Type B pancreatic cell (in vitro differentiated cells): ENCODE results near the gene TGIF1. TPM values are rescaled to one million over a fixed set of nuclear protein-coding genes. Genes with fewer than 3 reads are reported as not detected.

Source experiments
- DNase-seq: peaks from one replicate; pipeline ENCODE4 v3.0.0; 2021; ENCODE audit warnings: mixed read lengths; ENCODE audit not compliant: unreplicated experiment; ENCODE audit errors: extremely low spot score
- H3K27ac Mint-ChIP-seq: 2 replicates; pipeline ENCODE4 v1.8.0; 2021; ENCODE audit warnings: mild to moderate bottlenecking, mixed read lengths
- H3K27me3 Mint-ChIP-seq: 2 replicates; pipeline ENCODE4 v1.8.0; 2021; ENCODE audit warnings: mixed read lengths
- H3K36me3 Mint-ChIP-seq: 2 replicates; pipeline ENCODE4 v1.8.0; 2021; ENCODE audit warnings: mixed read lengths
- H3K4me1 Mint-ChIP-seq: one replicate; pipeline ENCODE4 v1.8.0; 2021; ENCODE audit warnings: mixed read lengths; ENCODE audit not compliant: unreplicated experiment
- H3K4me3 Mint-ChIP-seq: 2 replicates; pipeline ENCODE4 v1.8.0; 2021; ENCODE audit warnings: mild to moderate bottlenecking, mixed read lengths
- H3K9me3 Mint-ChIP-seq: 2 replicates; pipeline ENCODE4 v1.8.0; 2021; ENCODE audit warnings: mixed read lengths
- CTCF ChIP-seq: fragments of 200-600 bp; sonication (generic); conservative IDR thresholded peaks from 2 replicates; pipeline ENCODE4 v1.5.0; 2021; ENCODE audit warnings: antibody characterized with exemption, mild to moderate bottlenecking
- total RNA-seq: library from RNA; stranded (reverse); gene quantifications from 2 replicates; pipeline ENCODE4 v1.2.1, GENCODE V29; 2021; ENCODE audit warnings: low replicate concordance

The TGIF1 gene
- total RNA-seq, 1 donor from 2014 or later, result 80.7 TPM

- no peak for TF ChIP-seq CTCF
- no peak overlapping the region for H3K27ac Mint-ChIP-seq
- no peaks in the 10 kb centered on the region for H3K4me1 Mint-ChIP-seq
- no peak overlapping the region for H3K4me3 Mint-ChIP-seq
- no peak for DNase-seq
- no peaks in the 10 kb centered on the region for H3K36me3 Mint-ChIP-seq
- no peaks in the 10 kb centered on the region for H3K9me3 Mint-ChIP-seq
- no peaks in the 10 kb centered on the region for H3K27me3 Mint-ChIP-seq
Measured at GRCh38 chr18:3425446-3425845, 24.5 kb upstream of the TGIF1 start.

- no peak for DNase-seq
- no peak for TF ChIP-seq CTCF
- Mint-ChIP-seq H3K27ac (no peak overlapping the region), H3K4me1 (no peaks in the 10 kb centered on the region), H3K27me3 (no peaks in the 10 kb centered on the region), H3K36me3 (no peaks in the 10 kb centered on the region), H3K9me3 (no peaks in the 10 kb centered on the region), H3K4me3 (no peak overlapping the region)
Measured at GRCh38 chr18:3426074-3426473, 23.9 kb upstream of the TGIF1 start.

- Mint-ChIP-seq H3K27ac (no peak overlapping the region), H3K36me3 (no peaks in the 10 kb centered on the region), H3K4me1 (no peaks in the 10 kb centered on the region), H3K9me3 (no peaks in the 10 kb centered on the region), H3K4me3 (no peak overlapping the region), H3K27me3 (no peaks in the 10 kb centered on the region)
- DNase-seq, result no peak
- TF ChIP-seq CTCF, result no peak
Measured at GRCh38 chr18:3427944-3428343, 22.0 kb upstream of the TGIF1 start.

GRCh38 chr18:3429121-3429520, 20.9 kb upstream of the TGIF1 start:
- H3K36me3 Mint-ChIP-seq, result no peaks in the 10 kb centered on the region
- H3K27me3 Mint-ChIP-seq, result no peaks in the 10 kb centered on the region
- H3K27ac Mint-ChIP-seq, result no peak overlapping the region
- H3K9me3 Mint-ChIP-seq, result no peaks in the 10 kb centered on the region
- no peak for DNase-seq
- TF ChIP-seq CTCF, result no peak
- no peak overlapping the region for H3K4me3 Mint-ChIP-seq
- H3K4me1 Mint-ChIP-seq, result no peaks in the 10 kb centered on the region

- no peak overlapping the region for H3K4me3 Mint-ChIP-seq
- H3K27me3 Mint-ChIP-seq, result no peaks in the 10 kb centered on the region
- no peaks in the 10 kb centered on the region for H3K36me3 Mint-ChIP-seq
- no peak for DNase-seq
- no peaks in the 10 kb centered on the region for H3K9me3 Mint-ChIP-seq
- no peaks in the 10 kb centered on the region for H3K4me1 Mint-ChIP-seq
- TF ChIP-seq CTCF, result no peak
- H3K27ac Mint-ChIP-seq, result no peak overlapping the region
Measured at GRCh38 chr18:3434685-3435084, 15.3 kb upstream of the TGIF1 start.

GRCh38 chr18:3440341-3440740, 9.6 kb upstream of the TGIF1 start:
- Mint-ChIP-seq H3K4me3 (no peak overlapping the region), H3K27me3 (no peaks in the 10 kb centered on the region), H3K36me3 (no peaks in the 10 kb centered on the region), H3K9me3 (no peaks in the 10 kb centered on the region), H3K4me1 (no peaks in the 10 kb centered on the region), H3K27ac (no peak overlapping the region)
- TF ChIP-seq CTCF, result no peak
- DNase-seq, result no peak
